Immature natural killer cell (primary cell): ENCODE data around the gene CCND1. TPM values are rescaled to one million over a fixed set of nuclear protein-coding genes. Genes with fewer than 3 reads are reported as not detected.

Experiments used
- DNase-seq, 3 donors: peaks; one replicate each; pipeline ENCODE4 v3.0.0; 2022; ENCODE audit warnings: mixed read lengths in 1 of 3
- H3K27ac Mint-ChIP-seq, 6 donors: one replicate each; pipeline ENCODE4 v1.8.0; 2020; ENCODE audit warnings: mixed read lengths in 6 of 6, mild to moderate bottlenecking in 5 of 6, inconsistent platforms in 4 of 6, moderate library complexity in 3 of 6
- H3K27me3 Mint-ChIP-seq, 3 donors: one replicate each; pipeline ENCODE4 v1.8.0; 2020 to 2021; ENCODE audit warnings: low read depth in 3 of 3, mild to moderate bottlenecking in 3 of 3, mixed read lengths in 3 of 3, moderate library complexity in 3 of 3, inconsistent platforms in 1 of 3
- H3K36me3 Mint-ChIP-seq, 3 donors: one replicate each; pipeline ENCODE4 v1.8.0; 2020; ENCODE audit warnings: mixed read lengths in 3 of 3, inconsistent platforms in 2 of 3, mild to moderate bottlenecking in 2 of 3
- H3K4me1 Mint-ChIP-seq, 2 donors: one replicate each; pipeline ENCODE4 v1.8.0; 2020; ENCODE audit warnings: inconsistent platforms in 2 of 2, mild to moderate bottlenecking in 2 of 2, mixed read lengths in 2 of 2, moderate library complexity in 1 of 2
- H3K4me3 Mint-ChIP-seq, 5 donors: one replicate each; pipeline ENCODE4 v1.8.0; 2020; ENCODE audit warnings: mild to moderate bottlenecking in 5 of 5, mixed read lengths in 5 of 5, inconsistent platforms in 3 of 5, moderate library complexity in 3 of 5
- H3K9me3 Mint-ChIP-seq, 6 donors: one replicate each; pipeline ENCODE4 v1.8.0; 2020; ENCODE audit warnings: mild to moderate bottlenecking in 6 of 6, mixed read lengths in 6 of 6, inconsistent platforms in 4 of 6, moderate library complexity in 3 of 6
- polyA plus RNA-seq, 3 donors: library from polyadenylated mRNA; unstranded; fragments of 300-500 nt; fragmentation: Illumina TruSeq; gene quantifications; one replicate each; pipeline ENCODE4 v1.2.3, GENCODE V29; 2021

The CCND1 gene
- polyA plus RNA-seq, 3 donors from 2014 or later, result 0.85 to 1.3 TPM; not detected in 1

DNA sequence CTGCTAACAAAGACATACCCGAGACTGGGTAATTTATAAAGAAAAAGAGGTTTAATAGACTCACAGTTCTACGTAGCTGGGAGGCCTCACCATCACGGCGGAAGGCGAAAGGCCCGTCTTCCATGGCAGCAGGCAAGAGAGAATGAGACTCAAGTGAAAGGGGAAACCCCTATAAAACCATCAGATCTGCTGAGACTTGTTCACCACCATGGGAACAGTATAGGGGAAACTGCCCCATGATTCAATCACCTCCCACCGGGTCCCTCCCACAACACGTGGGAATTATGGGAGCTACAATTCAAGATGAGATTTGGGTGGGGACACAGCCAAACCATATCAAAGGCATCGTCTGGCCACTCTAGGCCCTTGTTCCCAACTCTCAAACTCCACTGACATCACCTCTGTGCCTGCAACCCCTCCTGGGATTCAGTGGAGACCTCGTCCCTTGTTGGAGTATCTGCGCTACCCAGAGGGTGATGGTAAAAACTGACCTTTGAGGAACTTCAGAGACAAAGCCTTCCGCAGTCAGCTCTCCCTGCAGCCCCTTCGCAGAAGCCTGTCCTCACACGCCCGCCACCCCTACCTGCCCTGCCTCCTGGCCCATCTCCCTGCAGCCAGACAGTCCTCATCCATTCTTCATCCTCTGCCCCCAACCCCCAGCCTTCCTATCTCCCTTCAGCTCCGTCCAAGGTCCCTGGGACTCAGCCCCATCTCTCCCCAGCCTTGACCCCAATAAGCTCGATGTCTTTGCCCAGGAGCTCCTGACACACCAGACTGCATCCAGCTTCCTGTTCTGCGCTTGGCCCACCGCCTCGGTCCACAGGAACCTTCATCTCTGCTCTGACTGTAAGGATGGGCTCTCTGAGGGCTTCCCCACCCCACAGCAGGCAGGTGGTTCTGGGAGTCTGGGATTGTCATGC is 15.8 kb downstream of the CCND1 start:
- Mint-ChIP-seq H3K9me3 (no peaks in the 10 kb centered on the region), H3K4me1 (no peaks in the 10 kb centered on the region), H3K27ac (no peak overlapping the region), H3K36me3 (peaks cover 0 to 3% (median 0%) of the 10 kb centered on the region in 3 donors), H3K4me3 (no peak overlapping the region), H3K27me3 (peaks cover 0 to 3% (median 0%) of the 10 kb centered on the region in 3 donors)
- no peak for DNase-seq

DNA sequence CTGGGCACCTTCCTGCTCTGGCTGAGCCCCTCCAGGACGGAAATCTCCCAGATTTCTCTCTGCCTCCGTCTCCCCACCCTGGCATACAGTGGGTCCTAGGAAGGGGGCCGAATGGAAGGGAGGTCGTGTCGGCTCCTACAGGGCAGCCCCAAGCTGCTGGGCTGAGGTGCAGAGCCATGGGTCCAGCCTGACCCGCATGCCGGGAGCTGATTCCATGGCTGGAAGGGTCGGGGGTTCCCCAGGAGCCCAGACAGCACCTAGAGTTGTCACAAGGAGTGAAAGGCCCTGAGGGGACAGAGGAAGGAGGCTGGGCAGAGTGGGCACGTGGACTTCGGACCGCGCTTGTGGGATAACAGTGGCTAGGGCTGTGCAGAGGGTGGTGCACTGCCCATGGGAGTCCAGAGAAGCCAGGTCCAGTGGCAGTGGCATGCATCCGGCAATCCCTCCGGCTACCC is 16.5 kb downstream of the CCND1 start:
- H3K27ac Mint-ChIP-seq, result no peak overlapping the region
- peaks cover 0 to 3% (median 0%) of the 10 kb centered on the region in 3 donors for H3K36me3 Mint-ChIP-seq
- H3K9me3 Mint-ChIP-seq, result no peaks in the 10 kb centered on the region
- DNase-seq, result no peak
- H3K27me3 Mint-ChIP-seq, result peaks cover 0 to 3% (median 0%) of the 10 kb centered on the region in 3 donors
- H3K4me1 Mint-ChIP-seq, result no peaks in the 10 kb centered on the region
- H3K4me3 Mint-ChIP-seq, result no peak overlapping the region

- no peak for DNase-seq
- Mint-ChIP-seq H3K4me3 (no peak overlapping the region), H3K9me3 (no peaks in the 10 kb centered on the region), H3K4me1 (no peaks in the 10 kb centered on the region), H3K27ac (no peak overlapping the region), H3K36me3 (peaks cover 0 to 3% (median 0%) of the 10 kb centered on the region in 3 donors), H3K27me3 (peaks cover 0 to 3% (median 0%) of the 10 kb centered on the region in 3 donors)
Observed at GRCh38 chr11:69657911-69658625, 17.1 kb downstream of the CCND1 start.

- no peak for DNase-seq
- peaks cover 0 to 5% (median 3%) of the 10 kb centered on the region in 3 donors for H3K36me3 Mint-ChIP-seq
- no peaks in the 10 kb centered on the region for H3K9me3 Mint-ChIP-seq
- H3K27me3 Mint-ChIP-seq, result peaks cover 0 to 3% (median 0%) of the 10 kb centered on the region in 3 donors
- no peak overlapping the region for H3K27ac Mint-ChIP-seq
- no peaks in the 10 kb centered on the region for H3K4me1 Mint-ChIP-seq
- no peak overlapping the region for H3K4me3 Mint-ChIP-seq
Observed at GRCh38 chr11:69658626-69659450, 17.9 kb downstream of the CCND1 start.

GRCh38 chr11:69659591-69659990 is 18.6 kb downstream of the CCND1 start:
- Mint-ChIP-seq H3K4me1 (no peaks in the 10 kb centered on the region), H3K27me3 (peaks cover 0 to 3% (median 1%) of the 10 kb centered on the region in 3 donors), H3K4me3 (no peak overlapping the region), H3K36me3 (peaks cover under 1 to 7% (median 5%) of the 10 kb centered on the region in 3 donors), H3K27ac (no peak overlapping the region), H3K9me3 (no peaks in the 10 kb centered on the region)
- no peak for DNase-seq

- no peak for DNase-seq
- H3K4me1 Mint-ChIP-seq, result no peaks in the 10 kb centered on the region
- peaks cover 5 to 7% (median 5%) of the 10 kb centered on the region in 3 donors for H3K36me3 Mint-ChIP-seq
- peaks cover 0 to 3% (median 1%) of the 10 kb centered on the region in 3 donors for H3K27me3 Mint-ChIP-seq
- H3K9me3 Mint-ChIP-seq, result no peaks in the 10 kb centered on the region
- H3K4me3 Mint-ChIP-seq, result no peak overlapping the region
- H3K27ac Mint-ChIP-seq, result no peak overlapping the region
Observed at GRCh38 chr11:69660001-69660500, 19.1 kb downstream of the CCND1 start.

- Mint-ChIP-seq H3K9me3 (no peaks in the 10 kb centered on the region), H3K4me1 (no peaks in the 10 kb centered on the region), H3K27me3 (peaks cover 0 to 2% (median 1%) of the 10 kb centered on the region in 3 donors), H3K4me3 (no peak overlapping the region), H3K27ac (no peak overlapping the region), H3K36me3 (peaks cover 5 to 7% (median 5%) of the 10 kb centered on the region in 3 donors)
- DNase-seq, result no peak
Observed at GRCh38 chr11:69661413-69661715, 20.4 kb downstream of the CCND1 start.

GRCh38 chr11:69662021-69662698 is 21.2 kb downstream of the CCND1 start:
- H3K4me1 Mint-ChIP-seq, result no peaks in the 10 kb centered on the region
- H3K27me3 Mint-ChIP-seq, result peaks cover 0 to 2% (median 1%) of the 10 kb centered on the region in 3 donors
- no peak for DNase-seq
- H3K4me3 Mint-ChIP-seq, result no peak overlapping the region
- H3K36me3 Mint-ChIP-seq, result peaks cover 5 to 7% (median 5%) of the 10 kb centered on the region in 3 donors
- H3K9me3 Mint-ChIP-seq, result no peaks in the 10 kb centered on the region
- H3K27ac Mint-ChIP-seq, result no peak overlapping the region

DNA sequence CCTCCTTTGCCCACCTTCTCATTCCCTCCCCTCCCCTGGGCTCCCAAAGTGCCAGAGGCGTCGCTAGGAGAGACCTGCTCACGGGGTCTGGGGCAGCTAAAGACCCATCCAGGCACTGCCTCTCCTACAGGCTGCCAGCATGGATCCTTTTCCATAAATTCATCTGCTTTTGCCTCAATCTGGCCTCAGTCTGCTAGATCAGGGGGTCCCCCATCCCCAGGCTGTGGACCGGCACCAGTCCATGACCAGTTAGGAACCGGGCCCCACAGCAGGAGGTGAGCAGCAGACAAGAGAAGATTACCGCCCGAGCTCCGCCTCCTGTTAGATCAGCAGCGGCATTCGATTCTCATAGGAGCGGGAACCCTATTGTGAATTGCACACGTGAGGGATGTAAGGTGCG is 21.9 kb downstream of the CCND1 start:
- H3K27me3 Mint-ChIP-seq, result peaks cover 0 to 3% (median 2%) of the 10 kb centered on the region in 3 donors
- no peak for DNase-seq
- no peak overlapping the region for H3K27ac Mint-ChIP-seq
- peaks cover 5 to 9% (median 6%) of the 10 kb centered on the region in 3 donors for H3K36me3 Mint-ChIP-seq
- no peak overlapping the region for H3K4me3 Mint-ChIP-seq
- no peaks in the 10 kb centered on the region for H3K4me1 Mint-ChIP-seq
- no peaks in the 10 kb centered on the region for H3K9me3 Mint-ChIP-seq

DNA sequence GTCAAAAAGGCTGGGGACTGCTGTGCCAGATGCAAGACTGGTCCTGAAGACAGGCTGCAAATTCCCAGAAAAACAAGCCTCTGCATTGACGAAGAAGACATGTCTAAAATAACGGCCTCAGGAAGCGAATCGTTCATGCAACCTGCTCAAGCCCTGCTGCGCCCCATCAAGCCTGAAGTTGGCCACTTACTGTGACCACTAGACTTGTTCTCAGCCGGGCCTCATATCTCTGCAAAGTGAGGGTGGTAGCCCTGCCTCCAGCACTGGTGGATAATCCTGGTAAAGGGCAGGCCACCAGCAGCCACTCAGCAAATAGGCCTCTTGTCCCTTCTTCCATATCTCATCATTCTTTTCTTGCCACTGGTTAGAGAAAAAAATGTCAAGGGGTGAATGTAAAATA is 22.4 kb downstream of the CCND1 start:
- Mint-ChIP-seq H3K27ac (no peak overlapping the region), H3K4me1 (no peaks in the 10 kb centered on the region), H3K4me3 (no peak overlapping the region), H3K27me3 (peaks cover 0 to 3% (median 2%) of the 10 kb centered on the region in 3 donors), H3K9me3 (no peaks in the 10 kb centered on the region), H3K36me3 (peaks cover 5 to 10% (median 7%) of the 10 kb centered on the region in 3 donors)
- no peak for DNase-seq

GRCh38 chr11:69664103-69664775 is 23.3 kb downstream of the CCND1 start:
- DNase-seq, result no peak
- Mint-ChIP-seq H3K4me3 (no peak overlapping the region), H3K36me3 (peaks cover 5 to 10% (median 7%) of the 10 kb centered on the region in 3 donors), H3K4me1 (no peaks in the 10 kb centered on the region), H3K9me3 (no peaks in the 10 kb centered on the region), H3K27me3 (peaks cover 0 to 3% (median 2%) of the 10 kb centered on the region in 3 donors), H3K27ac (no peak overlapping the region)

GRCh38 chr11:69664901-69665300 is 23.9 kb downstream of the CCND1 start:
- Mint-ChIP-seq H3K9me3 (no peaks in the 10 kb centered on the region), H3K4me1 (peaks cover 0 to 2% of the 10 kb centered on the region in 2 donors), H3K36me3 (peaks cover 5 to 10% (median 7%) of the 10 kb centered on the region in 3 donors), H3K4me3 (no peak overlapping the region), H3K27ac (no peak overlapping the region), H3K27me3 (peaks cover 0 to 3% (median 2%) of the 10 kb centered on the region in 3 donors)
- DNase-seq, result no peak
